ENCODE data around the gene AGO3.

The AGO3 gene

GRCh38 chr1:36084497-36085115, 153.7 kb downstream of the AGO3 start:
- no peak for DNase-seq

- no peak for DNase-seq
Observed at GRCh38 chr1:36085126-36085525, 154.2 kb downstream of the AGO3 start.

DNA sequence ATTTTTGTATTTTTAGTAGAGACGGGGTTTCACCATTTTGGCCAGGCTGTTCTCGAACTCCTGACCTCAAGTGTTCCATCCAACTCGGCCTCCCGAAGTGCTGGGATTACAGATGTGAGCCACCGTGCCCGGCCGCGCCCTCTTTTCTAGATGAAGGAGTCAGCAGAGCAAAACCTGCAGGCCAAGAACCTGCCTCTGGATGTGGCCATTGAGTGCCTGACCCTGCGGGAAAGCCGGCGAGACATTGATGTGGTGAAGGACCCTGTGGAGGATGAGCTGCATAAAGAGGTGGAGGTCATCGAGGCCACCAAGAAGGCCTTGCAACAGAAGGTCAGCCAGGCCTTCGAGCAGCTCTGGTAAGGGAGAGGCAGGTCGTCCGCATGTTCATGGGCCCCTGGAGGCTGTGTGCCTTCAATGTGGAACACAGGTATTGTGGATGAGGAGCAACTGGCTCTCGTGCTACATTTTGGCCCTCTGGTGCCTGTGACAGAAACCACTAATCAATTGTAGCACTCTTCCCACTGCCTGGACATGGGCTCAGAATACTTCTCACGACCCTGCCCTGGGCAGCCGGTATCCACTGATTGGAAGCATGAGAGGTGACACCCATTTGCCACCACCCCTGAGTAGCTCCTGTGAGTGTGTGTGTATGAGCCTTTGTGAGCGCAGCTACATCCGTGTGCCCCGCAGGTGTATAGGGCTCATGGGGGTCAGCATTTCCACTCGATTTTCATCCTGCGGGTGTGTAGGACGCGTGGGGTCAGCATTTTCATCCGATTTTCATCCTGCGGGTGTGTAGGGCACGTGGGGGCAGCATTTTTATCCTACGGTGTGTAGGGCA, 155.0 kb downstream of the AGO3 start:
- no peak for DNase-seq

DNA sequence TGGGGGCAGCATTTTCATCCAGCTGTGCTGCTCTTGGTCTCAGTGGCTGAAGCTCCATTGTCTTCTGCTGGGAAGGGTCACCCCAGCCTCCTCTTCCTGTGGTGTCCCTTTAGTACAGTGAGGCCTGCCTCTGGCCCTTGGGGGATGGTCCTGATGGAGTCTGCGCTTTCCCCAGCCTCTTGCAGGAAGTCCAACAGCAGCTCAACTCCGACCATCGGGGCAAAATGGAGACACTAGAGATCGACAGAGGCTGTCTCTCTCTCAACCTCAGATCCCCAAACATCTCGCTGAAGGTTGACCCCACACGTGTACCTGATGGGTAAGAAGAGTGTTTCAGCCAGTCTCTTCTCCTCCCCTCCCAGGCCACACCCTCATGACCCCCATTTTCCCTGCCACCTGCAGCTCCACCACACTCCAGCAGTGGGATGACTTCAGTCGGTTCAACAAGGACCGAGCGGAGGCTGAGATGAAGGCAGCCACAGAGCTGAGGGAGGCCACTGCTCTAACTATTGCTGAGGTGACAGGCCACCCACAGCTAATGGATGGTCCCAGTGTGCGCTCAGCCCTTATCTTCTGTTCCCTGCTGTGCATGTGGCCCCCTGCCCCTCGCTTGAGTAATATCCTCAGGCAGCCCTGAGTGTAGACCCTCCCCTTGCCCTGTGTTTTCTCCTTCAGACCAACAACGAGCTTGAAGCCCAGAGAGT, 155.8 kb downstream of the AGO3 start:
- no peak for DNase-seq

DNA sequence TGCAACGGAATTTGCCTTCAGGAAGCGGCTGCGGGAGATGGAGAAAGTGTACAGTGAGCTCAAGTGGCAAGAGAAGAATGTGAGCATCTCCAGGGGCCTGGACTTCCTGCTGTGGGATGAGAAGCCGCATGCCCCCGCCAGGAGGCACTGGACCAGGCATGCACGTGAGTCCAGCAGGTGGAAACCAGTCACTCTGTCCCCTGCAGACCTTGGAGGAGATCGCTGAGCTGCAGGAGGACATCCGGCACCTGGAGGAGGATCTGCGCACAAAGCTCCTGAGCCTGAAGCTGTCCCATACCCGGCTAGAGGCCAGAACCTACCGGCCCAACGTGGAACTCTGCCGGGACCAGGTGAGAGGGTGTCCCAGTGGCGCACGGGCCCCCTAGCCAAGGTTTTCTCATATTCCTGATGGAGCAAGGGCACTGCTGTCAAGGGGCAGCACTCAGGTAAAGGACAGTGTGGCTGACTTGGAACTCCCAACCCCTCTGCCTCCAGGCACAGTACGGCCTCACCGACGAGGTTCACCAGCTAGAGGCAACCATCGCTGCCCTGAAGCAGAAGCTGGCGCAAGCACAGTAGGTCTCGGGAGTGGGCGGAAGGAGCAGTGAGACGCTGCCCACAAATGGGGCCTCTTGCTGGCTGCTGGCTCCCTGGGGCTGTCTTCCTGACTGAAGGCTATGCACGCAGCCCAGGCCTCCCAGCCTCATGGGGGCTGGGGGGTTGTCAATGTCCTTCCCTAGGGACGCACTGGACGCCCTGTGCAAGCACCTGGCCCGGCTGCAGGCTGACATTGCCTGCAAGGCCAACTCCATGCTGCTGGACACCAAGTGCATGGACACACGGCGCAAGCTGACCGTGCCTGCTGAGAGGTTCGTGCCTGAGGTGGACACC, 156.6 kb downstream of the AGO3 start:
- no peak for DNase-seq

- DNase-seq, result no peak
Observed at GRCh38 chr1:36088265-36088576, 157.3 kb downstream of the AGO3 start.

DNA sequence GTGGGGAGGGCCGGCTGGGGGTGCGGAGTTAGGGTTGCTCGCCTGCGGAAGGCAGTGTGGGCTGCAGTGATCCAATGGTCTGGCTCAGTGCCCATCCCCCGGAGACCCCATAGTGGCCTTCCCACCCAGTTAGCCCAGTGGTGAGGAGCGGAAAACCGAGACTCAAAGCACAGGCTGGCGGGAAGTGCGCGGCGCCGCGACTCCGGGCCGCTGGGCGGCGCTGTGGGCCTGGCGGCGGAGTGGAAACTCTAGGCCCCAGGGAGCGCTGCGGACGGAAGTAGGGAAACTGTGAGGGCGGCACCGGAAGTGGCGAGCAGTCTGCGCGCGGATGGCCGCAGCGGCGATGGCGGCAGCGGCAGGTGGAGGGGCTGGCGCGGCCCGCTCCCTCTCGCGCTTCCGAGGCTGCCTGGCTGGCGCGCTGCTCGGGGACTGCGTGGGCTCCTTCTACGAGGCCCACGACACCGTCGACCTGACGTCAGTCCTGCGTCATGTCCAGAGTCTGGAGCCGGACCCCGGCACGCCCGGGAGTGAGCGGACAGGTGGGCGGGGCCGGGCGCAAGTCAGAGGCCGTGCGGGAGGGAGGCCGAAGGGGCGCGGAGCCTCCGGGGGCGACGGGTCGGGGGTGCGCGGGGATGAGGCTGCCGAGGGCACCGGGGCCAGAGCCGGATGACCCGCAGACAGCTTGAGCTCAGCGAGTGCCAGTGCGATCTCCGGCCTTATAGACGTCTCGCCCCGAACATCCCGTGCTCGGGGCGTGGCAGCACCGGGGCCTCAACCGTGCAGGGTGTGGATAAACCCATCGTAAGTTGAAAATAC, 157.9 kb downstream of the AGO3 start, which contains the start of gene ADPRS:
TSS of gene ADPRS (plus strand) at position 316 of the 816 bp plus-strand sequence. CDS start at position 329, 13 bp downstream.
- peak; percentile 88 for DNase-seq

GRCh38 chr1:36089393-36090121, 158.7 kb downstream of the AGO3 start:
- peak; percentile 65 for DNase-seq

DNA sequence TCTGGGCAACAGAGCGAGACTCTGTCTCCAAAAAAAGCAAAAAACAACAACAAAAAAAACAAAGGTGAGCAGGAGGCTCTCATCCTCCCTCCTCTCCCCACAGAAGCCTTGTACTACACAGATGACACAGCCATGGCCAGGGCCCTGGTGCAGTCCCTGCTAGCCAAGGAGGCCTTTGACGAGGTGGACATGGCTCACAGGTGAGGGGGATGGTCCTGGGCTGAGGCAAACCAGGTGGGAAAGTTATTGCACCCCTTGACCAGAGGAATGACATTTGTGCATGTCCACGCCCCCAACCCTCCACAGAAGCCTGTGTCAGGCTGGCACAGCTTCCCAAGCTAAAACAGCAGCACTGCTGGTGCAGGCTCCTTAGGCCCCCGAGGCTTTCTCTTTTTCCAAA, 160.2 kb downstream of the AGO3 start:
- DNase-seq, result no peak

DNA sequence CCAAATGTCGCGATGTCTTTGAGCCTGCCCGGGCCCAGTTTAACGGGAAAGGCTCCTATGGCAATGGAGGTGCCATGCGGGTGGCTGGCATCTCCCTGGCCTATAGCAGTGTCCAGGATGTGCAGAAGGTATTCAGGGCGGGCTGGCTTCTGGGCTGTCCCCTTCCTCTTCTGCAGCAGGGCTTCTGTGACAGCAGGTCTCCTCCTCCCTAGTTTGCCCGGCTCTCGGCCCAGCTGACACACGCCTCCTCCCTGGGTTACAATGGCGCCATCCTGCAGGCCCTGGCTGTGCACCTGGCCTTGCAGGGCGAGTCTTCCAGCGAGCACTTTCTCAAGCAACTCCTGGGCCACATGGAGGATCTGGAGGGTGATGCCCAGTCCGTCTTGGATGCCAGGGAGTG, 160.8 kb downstream of the AGO3 start:
- no peak for DNase-seq

DNA sequence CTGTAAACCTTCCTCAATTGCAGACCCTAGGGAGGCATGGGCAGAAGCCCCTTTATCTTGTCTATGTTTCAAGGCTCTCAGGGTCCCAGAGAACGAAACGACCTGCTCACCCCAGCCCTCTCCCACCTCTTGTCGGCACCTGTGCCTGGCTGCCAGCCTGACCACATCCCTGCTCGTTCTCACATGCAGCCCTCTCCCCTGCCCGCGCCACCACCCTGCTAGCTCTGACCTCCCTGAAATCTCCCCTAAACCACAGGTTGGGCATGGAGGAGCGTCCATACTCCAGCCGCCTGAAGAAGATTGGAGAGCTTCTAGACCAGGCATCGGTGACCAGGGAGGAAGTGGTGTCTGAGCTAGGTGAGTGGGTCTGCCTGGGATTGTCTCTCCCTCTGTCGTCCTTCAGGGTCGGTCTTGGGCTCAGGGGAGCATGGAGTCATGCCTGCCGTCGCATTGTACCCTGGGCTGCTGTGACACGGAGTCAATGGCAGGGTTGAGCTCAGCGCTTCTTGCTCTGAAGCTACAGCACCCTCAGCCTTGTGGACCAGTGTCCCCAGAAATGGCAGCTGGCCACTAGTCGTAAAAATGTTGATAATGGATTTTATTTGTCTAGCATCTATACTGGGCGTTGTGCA, 161.4 kb downstream of the AGO3 start:
- no peak for DNase-seq

DNA sequence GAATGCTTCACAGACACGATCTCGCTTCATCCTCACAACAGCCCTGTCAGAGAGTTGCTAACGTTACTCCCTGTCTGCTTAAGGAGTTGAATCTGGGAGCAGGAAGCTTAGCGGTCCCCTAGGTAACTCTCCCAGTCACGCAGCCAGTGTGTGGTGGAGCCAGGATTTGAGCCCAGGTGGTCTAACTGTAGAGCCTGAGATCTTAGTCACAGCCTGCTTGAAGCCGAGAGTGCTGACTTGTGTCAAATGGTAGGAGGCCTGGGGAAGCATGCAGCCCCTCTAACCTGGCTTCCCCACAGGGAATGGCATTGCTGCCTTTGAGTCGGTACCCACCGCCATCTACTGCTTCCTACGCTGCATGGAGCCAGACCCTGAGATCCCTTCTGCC, 161.9 kb downstream of the AGO3 start:
- no peak for DNase-seq

- DNase-seq, result no peak
Observed at GRCh38 chr1:36093226-36093625, 162.3 kb downstream of the AGO3 start.

DNA sequence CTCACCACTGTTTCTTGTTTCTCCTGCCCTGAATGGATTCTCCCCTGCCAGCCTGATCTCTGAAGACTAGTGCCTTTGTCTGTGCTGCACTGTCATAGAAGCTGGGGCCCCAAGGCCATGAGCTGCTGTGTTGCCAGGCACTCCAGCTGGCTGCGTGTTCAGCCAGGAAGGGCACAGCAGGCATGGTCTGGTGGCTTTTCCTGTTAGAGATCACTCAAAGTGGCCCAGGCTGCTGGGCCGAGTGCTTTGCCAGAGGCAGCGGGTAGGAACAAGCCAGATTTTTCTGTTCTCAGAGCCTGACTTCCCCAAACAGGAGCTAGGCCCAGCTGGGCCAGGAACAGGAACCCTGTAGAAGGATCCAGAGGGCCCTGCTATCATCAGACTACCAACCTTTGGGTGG, 163.0 kb downstream of the AGO3 start:
- DNase-seq, result no peak

GRCh38 chr1:36094621-36095061, 163.7 kb downstream of the AGO3 start:
- DNase-seq, result no peak

GRCh38 chr1:36095760-36096405, 165.0 kb downstream of the AGO3 start:
- DNase-seq, result no peak

- peak; percentile 40 for DNase-seq
Observed at GRCh38 chr1:36096500-36097432, 165.9 kb downstream of the AGO3 start.

GRCh38 chr1:36097693-36098585, 167.0 kb downstream of the AGO3 start:
- no peak for DNase-seq

Data from EL (cell line).